GM19193 (cell line): ENCODE data around the gene COL8A1.

Source experiments
- POLR2A ChIP-seq: IDR thresholded peaks from 4 replicates; pipeline ENCODE4 v1.6.1; 2011; ENCODE audit not compliant: insufficient read depth, insufficient read length; ENCODE audit errors: extremely low read depth

COL8A1 gene

DNA sequence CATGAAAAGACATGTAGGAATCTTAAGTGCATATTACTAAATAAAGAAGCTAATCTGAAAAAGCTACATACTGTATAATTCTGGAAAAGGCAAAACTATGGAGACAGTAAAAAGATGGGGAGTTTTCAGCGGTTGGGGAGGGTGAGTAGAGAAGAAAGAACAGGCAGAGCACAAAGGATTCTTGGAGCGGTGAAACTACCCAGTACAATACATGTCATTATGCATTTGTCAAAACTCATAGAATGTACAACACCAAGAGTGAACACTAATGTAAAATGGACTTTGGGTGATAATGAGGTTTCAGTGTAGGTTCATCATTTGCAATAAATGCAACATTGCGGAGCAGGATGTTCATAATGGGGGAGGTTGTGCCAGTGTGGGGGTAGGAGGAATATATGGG lies 133.8 kb downstream of the COL8A1 start:
- no peak for TF ChIP-seq POLR2A

DNA sequence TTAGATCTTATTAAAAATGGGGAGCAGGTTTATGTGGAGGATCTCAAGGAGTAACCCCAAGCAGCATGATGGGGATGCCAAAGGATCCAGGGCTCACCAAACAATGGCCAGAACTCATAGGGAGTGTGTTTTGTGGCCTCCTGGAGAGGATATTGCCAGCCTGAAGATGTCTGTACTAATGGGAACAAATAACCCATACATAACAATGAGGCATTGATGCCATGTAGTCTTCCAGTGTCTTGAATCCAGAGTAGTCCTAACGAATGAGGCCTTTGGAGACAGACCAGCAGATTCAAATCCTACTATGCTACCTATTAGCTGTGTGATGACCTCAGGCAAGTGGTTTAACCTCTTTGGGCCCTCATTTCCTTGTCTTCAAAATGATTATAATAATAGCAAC lies 134.3 kb downstream of the COL8A1 start:
- TF ChIP-seq POLR2A = no peak

DNA sequence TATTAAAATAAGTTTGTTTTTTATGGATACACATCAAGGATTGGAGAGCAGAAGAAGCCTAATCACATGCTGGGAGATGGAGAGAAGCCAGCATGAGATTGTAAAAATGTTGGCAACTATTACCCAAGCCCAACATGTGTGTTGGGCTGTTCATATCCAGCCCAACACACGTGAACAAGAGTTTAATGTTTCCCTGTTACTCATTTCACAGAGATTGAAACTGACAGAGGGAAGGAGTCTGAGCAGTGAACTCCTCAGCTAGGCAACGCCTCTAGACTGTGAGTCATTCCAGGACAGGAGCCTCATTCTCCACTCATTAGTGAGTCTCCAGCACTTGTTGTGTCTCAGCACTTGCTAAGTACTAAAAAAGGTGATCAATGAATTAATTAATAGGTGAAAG lies 136.1 kb downstream of the COL8A1 start:
- no peak for TF ChIP-seq POLR2A

DNA sequence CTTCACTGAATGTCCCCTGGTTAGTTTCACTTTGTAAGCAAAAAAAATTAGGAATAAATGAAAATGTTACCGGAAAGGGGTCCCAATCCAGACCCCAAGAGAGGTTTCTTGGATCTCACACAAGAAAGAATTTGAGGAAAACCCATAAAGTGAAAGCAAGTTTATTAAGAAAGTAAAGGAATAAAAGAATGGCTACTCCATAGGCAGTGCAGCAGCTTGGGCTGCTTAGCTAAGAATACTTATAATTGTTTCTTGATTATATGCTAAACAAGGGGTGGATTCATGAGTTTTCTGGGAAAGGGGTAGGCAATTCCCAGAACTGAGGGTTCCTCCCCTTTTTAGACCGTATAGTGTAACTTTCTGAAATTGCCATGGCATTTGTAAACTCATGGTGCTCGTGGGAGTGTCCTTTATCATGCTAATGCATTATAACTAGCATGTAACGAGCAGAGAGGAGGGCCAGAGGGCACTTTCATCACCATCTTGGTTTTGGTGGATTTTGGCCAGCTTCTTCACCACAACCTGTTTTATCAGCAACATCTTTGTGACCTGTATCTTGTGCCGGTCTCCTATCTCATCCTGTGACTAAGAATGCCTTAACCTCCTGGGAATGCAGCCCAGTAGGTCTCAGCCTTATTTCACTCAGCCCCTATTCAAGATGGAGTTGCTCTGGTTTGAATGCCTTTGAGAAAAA lies 138.3 kb downstream of the COL8A1 start:
- no peak for TF ChIP-seq POLR2A

DNA sequence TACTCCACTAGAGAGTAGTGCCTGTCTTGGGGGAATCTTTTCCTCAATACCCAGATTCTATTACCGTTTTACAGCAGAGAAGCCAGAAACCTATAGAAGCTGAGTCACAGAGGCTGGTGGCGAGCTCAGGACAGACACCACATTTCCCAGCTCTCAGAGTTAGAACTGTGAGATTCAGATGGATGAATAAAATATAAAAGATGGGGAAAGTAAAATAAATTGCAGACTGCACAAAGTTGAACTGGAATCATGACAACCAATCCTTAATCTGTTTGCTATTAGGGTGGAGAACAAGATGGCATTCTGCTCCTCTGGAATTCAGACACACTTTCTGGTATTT lies 138.8 kb downstream of the COL8A1 start:
- TF ChIP-seq POLR2A = no peak

DNA sequence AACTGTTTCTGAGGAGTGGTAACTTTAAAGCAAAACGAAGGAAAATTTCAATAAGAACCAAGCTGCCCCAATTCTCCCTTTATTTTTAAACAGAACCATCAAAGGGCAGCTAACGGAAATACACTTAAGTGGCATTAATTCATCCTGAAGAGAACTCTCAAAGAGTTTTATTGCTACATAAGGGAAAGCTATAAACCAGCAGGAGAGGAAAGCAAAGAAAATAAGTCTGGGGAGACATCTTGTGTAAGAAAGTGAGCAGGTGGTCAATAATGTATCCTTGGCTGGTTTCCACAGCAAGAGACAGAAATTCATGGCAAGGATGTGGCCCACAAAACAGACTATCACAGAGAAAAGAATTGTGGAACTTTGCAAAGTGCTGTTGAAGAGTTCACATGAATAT lies 139.3 kb downstream of the COL8A1 start:
- TF ChIP-seq POLR2A = no peak

DNA sequence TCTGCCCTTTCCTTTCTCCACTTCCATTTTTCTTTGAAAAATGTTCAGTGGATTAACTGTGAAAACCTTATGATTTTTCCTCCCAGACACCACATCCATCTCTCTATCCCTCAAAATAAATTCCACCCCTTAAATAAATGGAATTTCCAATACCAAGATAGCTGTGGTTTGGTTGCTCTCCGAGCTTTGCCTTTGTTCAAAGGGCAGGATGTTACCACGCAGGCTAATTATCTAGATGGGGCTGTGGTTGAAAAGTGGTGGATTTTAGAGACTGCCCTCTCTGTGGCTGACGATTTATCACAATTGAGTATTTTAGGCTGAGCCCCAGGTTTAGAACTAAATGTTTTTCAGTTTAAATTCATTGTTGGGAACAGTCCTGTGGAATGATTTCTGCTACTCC lies 142.4 kb downstream of the COL8A1 start:
- no peak for TF ChIP-seq POLR2A

DNA sequence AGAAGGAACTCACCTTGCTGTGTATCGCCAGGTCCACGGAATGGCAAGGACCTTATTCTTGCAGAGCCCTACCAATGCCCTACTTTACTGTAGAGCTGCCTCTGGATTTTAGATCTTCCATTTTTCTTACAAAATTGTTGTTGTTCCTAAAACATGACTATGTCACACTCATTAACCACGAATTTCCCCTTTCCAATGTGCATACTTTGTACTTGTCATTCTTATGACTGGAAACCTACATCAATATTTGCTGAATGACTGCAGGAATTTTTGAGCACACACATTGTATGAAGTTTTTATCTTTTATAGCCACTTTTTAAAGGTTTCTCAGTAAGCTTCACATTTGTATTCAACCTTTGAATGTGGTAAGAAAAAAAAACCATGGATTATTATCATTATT lies 143.4 kb downstream of the COL8A1 start:
- no peak for TF ChIP-seq POLR2A

DNA sequence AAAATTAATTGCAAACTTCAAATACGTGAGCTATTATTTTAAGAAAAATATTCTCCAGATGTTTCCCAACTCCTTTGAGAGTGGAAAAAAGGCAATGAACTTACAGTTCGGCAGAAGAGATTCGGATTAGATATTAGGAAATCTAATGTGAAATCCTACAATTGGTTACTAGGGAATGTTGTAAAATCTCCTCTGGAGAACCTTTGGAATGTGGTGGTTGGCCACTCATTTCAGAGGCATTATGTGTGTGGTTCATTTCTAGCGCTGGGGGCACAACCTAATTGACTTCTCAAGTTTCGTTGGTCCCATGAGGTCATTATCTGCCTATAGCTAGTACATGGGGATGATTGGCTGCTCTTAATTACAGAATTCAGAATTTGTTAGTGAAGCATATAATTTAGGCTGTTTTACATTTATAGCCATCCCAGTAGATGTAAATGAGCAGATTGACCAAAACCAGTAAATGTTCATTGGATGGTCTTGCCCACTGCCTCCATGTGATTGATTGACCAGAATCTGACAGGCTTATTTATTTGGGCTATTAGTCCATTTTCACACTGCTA lies 144.7 kb downstream of the COL8A1 start:
- TF ChIP-seq POLR2A = no peak

DNA sequence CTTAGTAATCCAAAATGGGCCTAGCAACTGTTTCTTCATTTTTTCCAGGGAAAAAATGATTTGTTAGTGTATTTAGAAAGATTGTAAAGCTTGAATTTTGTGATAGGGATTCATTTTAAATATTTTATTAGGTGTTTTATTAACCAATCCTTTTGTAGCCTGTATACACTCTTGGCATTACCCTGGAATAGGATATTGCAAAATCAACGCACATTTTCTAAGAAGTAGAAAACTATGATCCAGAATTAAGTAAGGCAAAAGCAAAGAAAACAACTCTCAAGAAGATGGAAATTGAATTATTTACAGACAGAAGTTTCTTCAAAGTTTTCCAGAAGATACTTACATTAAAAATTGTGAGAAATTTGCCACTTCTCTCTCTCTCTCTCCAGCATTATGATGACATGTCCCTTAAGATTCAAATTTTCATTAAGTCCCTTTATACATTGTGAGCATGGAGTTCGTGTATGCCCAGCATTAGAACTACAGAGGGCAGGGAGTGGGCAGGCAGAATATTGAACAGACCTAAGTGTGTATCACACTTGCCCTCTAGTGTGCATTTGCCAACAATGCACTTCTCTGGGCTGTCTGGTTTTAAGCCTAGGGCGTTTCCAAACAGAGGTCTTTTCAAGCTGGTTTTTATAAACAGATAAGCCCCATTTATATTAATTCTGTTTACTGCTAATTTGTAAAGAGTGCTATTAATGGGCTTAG lies 150.8 kb downstream of the COL8A1 start:
- TF ChIP-seq POLR2A = no peak

DNA sequence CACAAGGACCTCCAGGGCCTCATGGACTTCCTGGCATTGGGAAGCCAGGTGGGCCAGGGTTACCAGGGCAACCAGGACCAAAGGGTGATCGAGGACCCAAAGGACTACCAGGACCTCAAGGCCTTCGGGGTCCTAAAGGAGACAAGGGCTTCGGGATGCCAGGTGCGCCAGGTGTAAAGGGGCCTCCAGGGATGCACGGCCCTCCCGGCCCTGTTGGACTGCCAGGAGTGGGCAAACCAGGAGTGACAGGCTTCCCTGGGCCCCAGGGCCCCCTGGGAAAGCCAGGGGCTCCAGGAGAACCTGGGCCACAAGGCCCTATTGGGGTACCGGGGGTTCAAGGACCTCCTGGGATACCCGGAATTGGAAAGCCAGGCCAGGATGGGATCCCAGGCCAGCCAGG lies 156.1 kb downstream of the COL8A1 start:
- no peak for TF ChIP-seq POLR2A

DNA sequence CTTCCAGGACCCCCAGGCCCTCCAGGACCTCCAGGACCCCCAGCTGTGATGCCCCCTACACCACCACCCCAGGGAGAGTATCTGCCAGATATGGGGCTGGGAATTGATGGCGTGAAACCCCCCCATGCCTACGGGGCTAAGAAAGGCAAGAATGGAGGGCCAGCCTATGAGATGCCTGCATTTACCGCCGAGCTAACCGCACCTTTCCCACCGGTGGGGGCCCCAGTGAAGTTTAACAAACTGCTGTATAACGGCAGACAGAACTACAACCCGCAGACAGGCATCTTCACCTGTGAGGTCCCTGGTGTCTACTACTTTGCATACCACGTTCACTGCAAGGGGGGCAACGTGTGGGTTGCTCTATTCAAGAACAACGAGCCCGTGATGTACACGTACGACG lies 157.2 kb downstream of the COL8A1 start:
- TF ChIP-seq POLR2A = no peak

DNA sequence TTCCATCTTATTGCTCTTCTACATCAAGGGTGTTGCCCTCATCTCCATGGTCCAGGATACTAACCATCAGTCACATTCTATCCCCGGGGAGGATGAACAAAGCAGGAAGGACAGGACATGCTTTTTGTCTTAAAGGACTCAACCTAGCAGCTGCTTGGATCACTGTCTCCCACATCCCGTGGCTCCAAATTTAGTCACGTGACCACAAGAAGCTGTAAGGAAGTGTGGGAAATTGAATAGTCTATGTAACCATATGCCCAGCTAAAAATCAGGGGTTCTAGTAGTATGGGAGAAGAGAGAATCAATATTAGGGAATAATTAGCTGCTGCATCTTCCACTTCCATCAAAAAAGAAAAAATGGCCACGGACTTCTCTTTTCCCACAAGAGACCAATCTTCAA lies 161.0 kb downstream of the COL8A1 start:
- TF ChIP-seq POLR2A = no peak

DNA sequence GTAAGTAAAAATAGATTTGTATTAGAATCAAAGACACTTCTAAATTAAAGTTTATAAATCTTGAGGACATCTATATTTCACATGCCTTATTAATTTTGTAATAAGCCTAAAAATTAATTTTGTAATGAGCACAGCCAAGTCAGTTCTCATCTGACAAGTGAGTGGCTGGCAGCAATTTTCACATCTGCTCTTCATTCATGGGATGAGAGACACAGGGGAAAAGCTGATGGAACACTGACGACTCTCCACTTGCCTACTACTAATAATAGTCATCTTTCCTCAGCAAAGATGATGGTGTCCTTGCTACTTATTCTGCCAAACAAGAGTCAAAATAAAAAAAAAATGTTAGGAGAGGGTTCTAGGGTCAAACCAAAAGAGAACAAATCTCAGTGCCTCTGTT lies 164.9 kb downstream of the COL8A1 start:
- TF ChIP-seq POLR2A = no peak

DNA sequence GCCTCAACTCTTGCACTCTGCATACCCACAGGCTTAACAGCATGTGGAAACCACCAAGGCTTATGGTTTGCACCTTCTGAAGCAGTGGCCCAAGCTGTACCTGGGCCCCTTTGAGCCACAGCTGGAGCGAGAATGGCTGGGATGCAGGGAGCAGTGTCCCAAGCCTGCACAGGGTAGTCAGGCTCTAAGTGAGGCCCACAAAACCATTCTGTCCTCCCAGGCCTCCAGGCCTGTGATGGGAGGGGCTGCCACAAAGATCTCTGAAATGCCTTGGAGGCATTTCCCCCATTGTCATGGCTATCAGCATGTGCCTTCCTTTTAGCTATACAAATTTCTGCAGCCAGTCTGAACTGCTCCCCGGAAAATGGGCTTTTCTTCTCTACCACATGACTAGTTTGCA lies 166.8 kb downstream of the COL8A1 start:
- no peak for TF ChIP-seq POLR2A

DNA sequence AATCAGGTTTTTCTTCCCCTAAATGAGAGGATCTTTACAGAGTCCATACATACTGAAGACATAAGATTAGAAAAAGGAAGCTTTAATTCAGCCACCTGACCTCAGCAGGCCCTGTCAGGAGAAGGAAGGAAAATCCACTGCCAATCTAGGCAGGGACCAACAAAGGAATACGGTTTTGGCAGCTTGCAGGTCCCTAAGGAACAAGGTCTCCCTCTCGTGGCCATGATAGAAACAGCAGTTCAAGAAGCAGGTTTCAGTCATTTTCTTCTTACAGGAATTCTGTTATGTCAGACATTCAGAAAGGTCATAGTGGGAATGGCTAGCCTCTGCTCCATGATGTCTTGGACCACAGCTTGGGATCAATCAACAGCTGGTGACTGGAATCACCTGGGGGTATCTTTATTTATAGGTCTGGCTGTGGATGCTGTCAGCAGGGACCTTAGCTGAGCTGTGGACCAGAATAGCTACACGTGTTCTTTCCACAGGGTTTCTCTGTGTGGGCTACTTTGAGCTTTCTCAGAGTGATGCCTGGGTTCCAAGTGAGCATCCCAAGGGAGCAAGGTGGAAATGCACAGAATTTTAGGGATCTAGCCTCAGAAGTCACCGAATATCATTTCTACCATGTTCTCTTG lies 169.9 kb downstream of the COL8A1 start:
- no peak for TF ChIP-seq POLR2A
